NK-92 (cell line): ENCODE measurements around the gene INPP5K.
"Not testable (repeated sequence)": the region's sequence is repeated elsewhere in the genome, so short reads cannot be mapped to it uniquely, and the experiment has no call there.

Source experiments
- DNase-seq: peaks from one replicate; lab custom pipeline; 2025; ENCODE audit not compliant: unreplicated experiment; lab: John Stamatoyannopoulos, UW

The INPP5K gene

GRCh38 chr17:1516388-1517161 lies at the start of gene INPP5K:
Gene INPP5K (minus strand): TSS chr17:1516612. CDS start chr17:1516499, 113 bp downstream.
- DNase-seq: peak; percentile 88

GRCh38 chr17:1565877-1566276 lies 49.5 kb upstream of the INPP5K start:
- no peak for DNase-seq

GRCh38 chr17:1563786-1564613 lies 47.6 kb upstream of the INPP5K start:
- no peak for DNase-seq

GRCh38 chr17:1563471-1563785 lies 47.0 kb upstream of the INPP5K start:
- DNase-seq: not testable (repeated sequence)

GRCh38 chr17:1562176-1562643 lies 45.8 kb upstream of the INPP5K start:
- no peak for DNase-seq

- DNase-seq: no peak
Observed at GRCh38 chr17:1561420-1562175, 45.2 kb upstream of the INPP5K start.

GRCh38 chr17:1560858-1561355 lies 44.5 kb upstream of the INPP5K start:
- DNase-seq: no peak

- no peak for DNase-seq
Observed at GRCh38 chr17:1560101-1560857, 43.9 kb upstream of the INPP5K start.

GRCh38 chr17:1559047-1560043 lies 42.9 kb upstream of the INPP5K start:
- DNase-seq: no peak

- no peak for DNase-seq
Observed at GRCh38 chr17:1558401-1558800, 42.0 kb upstream of the INPP5K start.

GRCh38 chr17:1557355-1558095 lies 41.1 kb upstream of the INPP5K start:
- no peak for DNase-seq

- no peak for DNase-seq
Observed at GRCh38 chr17:1555651-1556471, 39.4 kb upstream of the INPP5K start.

GRCh38 chr17:1554751-1555540 lies 38.5 kb upstream of the INPP5K start:
- DNase-seq: no peak

- no peak for DNase-seq
Observed at GRCh38 chr17:1553354-1554266, 37.2 kb upstream of the INPP5K start.

GRCh38 chr17:1552932-1553331 lies 36.5 kb upstream of the INPP5K start:
- no peak for DNase-seq

- no peak for DNase-seq
Observed at GRCh38 chr17:1551741-1552140, 35.3 kb upstream of the INPP5K start.
